GM12878 (cell line): Measurements from ENCODE around the gene LTBP3.

ENCODE experiments used
- CEBPB ChIP-seq, 2 experiments: fragments of 150-350 bp in 1 of 2; IDR thresholded peaks; 2 replicates each; pipeline ENCODE4 v1.6.1; 2012 to 2014; ENCODE audit warnings: low read depth in 2 of 2, low read length in 2 of 2, borderline replicate concordance in 1 of 2, inconsistent platforms in 1 of 2
- IKZF2 ChIP-seq, 2 experiments: fragments of 450-650 bp; IDR thresholded peaks; 2 replicates each; pipeline ENCODE4 v1.6.1; 2017; ENCODE audit warnings: mild to moderate bottlenecking in 2 of 2, moderate library complexity in 2 of 2
- SMC3 ChIP-seq: IDR thresholded peaks from 2 replicates; pipeline ENCODE4 v1.6.1; 2011; ENCODE audit warnings: low read length, improper control_type of control experiment, borderline replicate concordance
- ZNF24 ChIP-seq: fragments of 450-650 bp; IDR thresholded peaks from 2 replicates; pipeline ENCODE4 v1.6.1; 2017; ENCODE audit warnings: antibody characterized with exemption, mild to moderate bottlenecking
- TF ChIP-seq, protein P1 (sequence below): IDR thresholded peaks from 2 replicates; pipeline ENCODE4 v1.6.1; 2012; ENCODE audit warnings: low read length, inconsistent platforms
- TF ChIP-seq, protein P2 (sequence below): IDR thresholded peaks from 2 replicates; pipeline ENCODE4 v1.6.1; 2012; ENCODE audit warnings: mild to moderate bottlenecking, low read depth, low read length
- TF ChIP-seq, protein P3 (sequence below): fragments of 450-650 bp; IDR thresholded peaks from 2 replicates; pipeline ENCODE4 v1.6.1; 2014; ENCODE audit warnings: mild to moderate bottlenecking
- TF ChIP-seq, protein P4 (sequence below): fragments of 450-650 bp; formaldehyde crosslinking; IDR thresholded peaks from 2 replicates; pipeline ENCODE4 v1.4.0; 2020; ENCODE audit warnings: mild to moderate bottlenecking, moderate library complexity
- TF ChIP-seq, protein P5 (sequence below): fragments of 450-650 bp; IDR thresholded peaks from 2 replicates; pipeline ENCODE4 v1.6.1; 2018; ENCODE audit warnings: borderline replicate concordance, mild to moderate bottlenecking; ENCODE audit not compliant: partially characterized antibody

DNA sequence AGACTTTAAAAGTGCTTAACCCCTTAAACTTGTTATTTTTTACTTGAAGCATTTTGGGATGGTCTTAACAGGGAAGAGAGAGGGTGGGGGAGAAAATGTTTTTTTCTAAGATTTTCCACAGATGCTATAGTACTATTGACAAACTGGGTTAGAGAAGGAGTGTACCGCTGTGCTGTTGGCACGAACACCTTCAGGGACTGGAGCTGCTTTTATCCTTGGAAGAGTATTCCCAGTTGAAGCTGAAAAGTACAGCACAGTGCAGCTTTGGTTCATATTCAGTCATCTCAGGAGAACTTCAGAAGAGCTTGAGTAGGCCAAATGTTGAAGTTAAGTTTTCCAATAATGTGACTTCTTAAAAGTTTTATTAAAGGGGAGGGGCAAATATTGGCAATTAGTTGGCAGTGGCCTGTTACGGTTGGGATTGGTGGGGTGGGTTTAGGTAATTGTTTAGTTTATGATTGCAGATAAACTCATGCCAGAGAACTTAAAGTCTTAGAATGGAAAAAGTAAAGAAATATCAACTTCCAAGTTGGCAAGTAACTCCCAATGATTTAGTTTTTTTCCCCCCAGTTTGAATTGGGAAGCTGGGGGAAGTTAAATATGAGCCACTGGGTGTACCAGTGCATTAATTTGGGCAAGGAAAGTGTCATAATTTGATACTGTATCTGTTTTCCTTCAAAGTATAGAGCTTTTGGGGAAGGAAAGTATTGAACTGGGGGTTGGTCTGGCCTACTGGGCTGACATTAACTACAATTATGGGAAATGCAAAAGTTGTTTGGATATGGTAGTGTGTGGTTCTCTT lies 56.5 kb downstream of the LTBP3 start:
- TF ChIP-seq ZNF24: no peak
- TF ChIP-seq, protein P1, sequence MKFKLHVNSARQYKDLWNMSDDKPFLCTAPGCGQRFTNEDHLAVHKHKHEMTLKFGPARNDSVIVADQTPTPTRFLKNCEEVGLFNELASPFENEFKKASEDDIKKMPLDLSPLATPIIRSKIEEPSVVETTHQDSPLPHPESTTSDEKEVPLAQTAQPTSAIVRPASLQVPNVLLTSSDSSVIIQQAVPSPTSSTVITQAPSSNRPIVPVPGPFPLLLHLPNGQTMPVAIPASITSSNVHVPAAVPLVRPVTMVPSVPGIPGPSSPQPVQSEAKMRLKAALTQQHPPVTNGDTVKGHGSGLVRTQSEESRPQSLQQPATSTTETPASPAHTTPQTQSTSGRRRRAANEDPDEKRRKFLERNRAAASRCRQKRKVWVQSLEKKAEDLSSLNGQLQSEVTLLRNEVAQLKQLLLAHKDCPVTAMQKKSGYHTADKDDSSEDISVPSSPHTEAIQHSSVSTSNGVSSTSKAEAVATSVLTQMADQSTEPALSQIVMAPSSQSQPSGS: no peak
- TF ChIP-seq IKZF2 (IDR thresholded peaks at IDR 0.05): no peak
- TF ChIP-seq, protein P2, sequence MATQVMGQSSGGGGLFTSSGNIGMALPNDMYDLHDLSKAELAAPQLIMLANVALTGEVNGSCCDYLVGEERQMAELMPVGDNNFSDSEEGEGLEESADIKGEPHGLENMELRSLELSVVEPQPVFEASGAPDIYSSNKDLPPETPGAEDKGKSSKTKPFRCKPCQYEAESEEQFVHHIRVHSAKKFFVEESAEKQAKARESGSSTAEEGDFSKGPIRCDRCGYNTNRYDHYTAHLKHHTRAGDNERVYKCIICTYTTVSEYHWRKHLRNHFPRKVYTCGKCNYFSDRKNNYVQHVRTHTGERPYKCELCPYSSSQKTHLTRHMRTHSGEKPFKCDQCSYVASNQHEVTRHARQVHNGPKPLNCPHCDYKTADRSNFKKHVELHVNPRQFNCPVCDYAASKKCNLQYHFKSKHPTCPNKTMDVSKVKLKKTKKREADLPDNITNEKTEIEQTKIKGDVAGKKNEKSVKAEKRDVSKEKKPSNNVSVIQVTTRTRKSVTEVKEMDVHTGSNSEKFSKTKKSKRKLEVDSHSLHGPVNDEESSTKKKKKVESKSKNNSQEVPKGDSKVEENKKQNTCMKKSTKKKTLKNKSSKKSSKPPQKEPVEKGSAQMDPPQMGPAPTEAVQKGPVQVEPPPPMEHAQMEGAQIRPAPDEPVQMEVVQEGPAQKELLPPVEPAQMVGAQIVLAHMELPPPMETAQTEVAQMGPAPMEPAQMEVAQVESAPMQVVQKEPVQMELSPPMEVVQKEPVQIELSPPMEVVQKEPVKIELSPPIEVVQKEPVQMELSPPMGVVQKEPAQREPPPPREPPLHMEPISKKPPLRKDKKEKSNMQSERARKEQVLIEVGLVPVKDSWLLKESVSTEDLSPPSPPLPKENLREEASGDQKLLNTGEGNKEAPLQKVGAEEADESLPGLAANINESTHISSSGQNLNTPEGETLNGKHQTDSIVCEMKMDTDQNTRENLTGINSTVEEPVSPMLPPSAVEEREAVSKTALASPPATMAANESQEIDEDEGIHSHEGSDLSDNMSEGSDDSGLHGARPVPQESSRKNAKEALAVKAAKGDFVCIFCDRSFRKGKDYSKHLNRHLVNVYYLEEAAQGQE: no peak
- TF ChIP-seq, protein P3, sequence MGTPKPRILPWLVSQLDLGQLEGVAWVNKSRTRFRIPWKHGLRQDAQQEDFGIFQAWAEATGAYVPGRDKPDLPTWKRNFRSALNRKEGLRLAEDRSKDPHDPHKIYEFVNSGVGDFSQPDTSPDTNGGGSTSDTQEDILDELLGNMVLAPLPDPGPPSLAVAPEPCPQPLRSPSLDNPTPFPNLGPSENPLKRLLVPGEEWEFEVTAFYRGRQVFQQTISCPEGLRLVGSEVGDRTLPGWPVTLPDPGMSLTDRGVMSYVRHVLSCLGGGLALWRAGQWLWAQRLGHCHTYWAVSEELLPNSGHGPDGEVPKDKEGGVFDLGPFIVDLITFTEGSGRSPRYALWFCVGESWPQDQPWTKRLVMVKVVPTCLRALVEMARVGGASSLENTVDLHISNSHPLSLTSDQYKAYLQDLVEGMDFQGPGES: no peak
- no peak for TF ChIP-seq CEBPB (IDR thresholded peaks at IDR 0.05; ENCODE audit: borderline replicate concordance in 1 of 2, low read depth in 2 of 2, low read length in 2 of 2)
- TF ChIP-seq, protein P4, sequence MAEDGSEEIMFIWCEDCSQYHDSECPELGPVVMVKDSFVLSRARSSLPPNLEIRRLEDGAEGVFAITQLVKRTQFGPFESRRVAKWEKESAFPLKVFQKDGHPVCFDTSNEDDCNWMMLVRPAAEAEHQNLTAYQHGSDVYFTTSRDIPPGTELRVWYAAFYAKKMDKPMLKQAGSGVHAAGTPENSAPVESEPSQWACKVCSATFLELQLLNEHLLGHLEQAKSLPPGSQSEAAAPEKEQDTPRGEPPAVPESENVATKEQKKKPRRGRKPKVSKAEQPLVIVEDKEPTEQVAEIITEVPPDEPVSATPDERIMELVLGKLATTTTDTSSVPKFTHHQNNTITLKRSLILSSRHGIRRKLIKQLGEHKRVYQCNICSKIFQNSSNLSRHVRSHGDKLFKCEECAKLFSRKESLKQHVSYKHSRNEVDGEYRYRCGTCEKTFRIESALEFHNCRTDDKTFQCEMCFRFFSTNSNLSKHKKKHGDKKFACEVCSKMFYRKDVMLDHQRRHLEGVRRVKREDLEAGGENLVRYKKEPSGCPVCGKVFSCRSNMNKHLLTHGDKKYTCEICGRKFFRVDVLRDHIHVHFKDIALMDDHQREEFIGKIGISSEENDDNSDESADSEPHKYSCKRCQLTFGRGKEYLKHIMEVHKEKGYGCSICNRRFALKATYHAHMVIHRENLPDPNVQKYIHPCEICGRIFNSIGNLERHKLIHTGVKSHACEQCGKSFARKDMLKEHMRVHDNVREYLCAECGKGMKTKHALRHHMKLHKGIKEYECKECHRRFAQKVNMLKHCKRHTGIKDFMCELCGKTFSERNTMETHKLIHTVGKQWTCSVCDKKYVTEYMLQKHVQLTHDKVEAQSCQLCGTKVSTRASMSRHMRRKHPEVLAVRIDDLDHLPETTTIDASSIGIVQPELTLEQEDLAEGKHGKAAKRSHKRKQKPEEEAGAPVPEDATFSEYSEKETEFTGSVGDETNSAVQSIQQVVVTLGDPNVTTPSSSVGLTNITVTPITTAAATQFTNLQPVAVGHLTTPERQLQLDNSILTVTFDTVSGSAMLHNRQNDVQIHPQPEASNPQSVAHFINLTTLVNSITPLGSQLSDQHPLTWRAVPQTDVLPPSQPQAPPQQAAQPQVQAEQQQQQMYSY (CRISPR knock-in tag): peak; percentile 77; the same call in 1 of the 2 replicates
- 0 out of 2 replicates have a peak, but pooled peaks have one; percentile 1 for TF ChIP-seq SMC3
- TF ChIP-seq, protein P5, sequence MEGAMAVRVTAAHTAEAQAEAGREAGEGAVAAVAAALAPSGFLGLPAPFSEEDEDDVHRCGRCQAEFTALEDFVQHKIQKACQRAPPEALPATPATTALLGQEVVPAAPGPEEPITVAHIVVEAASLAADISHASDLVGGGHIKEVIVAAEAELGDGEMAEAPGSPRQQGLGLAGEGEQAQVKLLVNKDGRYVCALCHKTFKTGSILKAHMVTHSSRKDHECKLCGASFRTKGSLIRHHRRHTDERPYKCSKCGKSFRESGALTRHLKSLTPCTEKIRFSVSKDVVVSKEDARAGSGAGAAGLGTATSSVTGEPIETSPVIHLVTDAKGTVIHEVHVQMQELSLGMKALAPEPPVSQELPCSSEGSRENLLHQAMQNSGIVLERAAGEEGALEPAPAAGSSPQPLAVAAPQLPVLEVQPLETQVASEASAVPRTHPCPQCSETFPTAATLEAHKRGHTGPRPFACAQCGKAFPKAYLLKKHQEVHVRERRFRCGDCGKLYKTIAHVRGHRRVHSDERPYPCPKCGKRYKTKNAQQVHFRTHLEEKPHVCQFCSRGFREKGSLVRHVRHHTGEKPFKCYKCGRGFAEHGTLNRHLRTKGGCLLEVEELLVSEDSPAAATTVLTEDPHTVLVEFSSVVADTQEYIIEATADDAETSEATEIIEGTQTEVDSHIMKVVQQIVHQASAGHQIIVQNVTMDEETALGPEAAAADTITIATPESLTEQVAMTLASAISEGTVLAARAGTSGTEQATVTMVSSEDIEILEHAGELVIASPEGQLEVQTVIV: no peak
